Fibroblast of skin of right quadriceps (primary cell): ENCODE results near the gene FBXO3.
"Not testable (repeated sequence)": the region's sequence is repeated elsewhere in the genome, so short reads cannot be mapped to it uniquely, and the experiment has no call there.

ENCODE experiments used
- DNase-seq: peaks from one replicate; pipeline ENCODE4 v3.0.0-alpha.2; 2013

The FBXO3 gene

GRCh38 chr11:33773987-33774735 is at the start of gene FBXO3:
Gene FBXO3 (minus strand): TSS chr11:33774520. CDS start chr11:33774497, 23 bp downstream.
- peak; percentile 87 for DNase-seq

- not testable (repeated sequence) for DNase-seq
Measured at GRCh38 chr11:33822981-33823380, 48.7 kb upstream of the FBXO3 start.

GRCh38 chr11:33819278-33820035 is 45.1 kb upstream of the FBXO3 start:
- DNase-seq: no peak

- peak; percentile 75 for DNase-seq
Measured at GRCh38 chr11:33808228-33808828, 34.0 kb upstream of the FBXO3 start.

GRCh38 chr11:33804471-33804870 is 30.2 kb upstream of the FBXO3 start:
- no peak for DNase-seq

GRCh38 chr11:33802194-33802950 is 28.1 kb upstream of the FBXO3 start:
- peak; percentile 91 for DNase-seq

- DNase-seq: no peak
Measured at GRCh38 chr11:33801821-33802193, 27.5 kb upstream of the FBXO3 start.

GRCh38 chr11:33797879-33798278 is 23.6 kb upstream of the FBXO3 start:
- DNase-seq: no peak

GRCh38 chr11:33790040-33790439 is 15.7 kb upstream of the FBXO3 start:
- DNase-seq: no peak

- not testable (repeated sequence) for DNase-seq
Measured at GRCh38 chr11:33788095-33788494, 13.8 kb upstream of the FBXO3 start.

GRCh38 chr11:33787076-33787475 is 12.8 kb upstream of the FBXO3 start:
- DNase-seq: no peak

- no peak for DNase-seq
Measured at GRCh38 chr11:33785609-33786008, 11.3 kb upstream of the FBXO3 start.

- DNase-seq: peak; percentile 78
Measured at GRCh38 chr11:33779849-33780528, 5.7 kb upstream of the FBXO3 start.

- peak; percentile 91 for DNase-seq
Measured at GRCh38 chr11:33778675-33779074, 4.4 kb upstream of the FBXO3 start.

- DNase-seq: no peak
Measured at GRCh38 chr11:33777906-33778305, 3.6 kb upstream of the FBXO3 start.

- no peak for DNase-seq
Measured at GRCh38 chr11:33775832-33776470, 1.6 kb upstream of the FBXO3 start.

- DNase-seq: no peak
Measured at GRCh38 chr11:33775467-33775807, 1.1 kb upstream of the FBXO3 start.

GRCh38 chr11:33774736-33775466 is 581 bp upstream of the FBXO3 start:
- no peak for DNase-seq

GRCh38 chr11:33773404-33773986 is 825 bp downstream of the FBXO3 start:
- DNase-seq: no peak

- DNase-seq: no peak
Measured at GRCh38 chr11:33772870-33773269, 1.4 kb downstream of the FBXO3 start.

- DNase-seq: no peak
Measured at GRCh38 chr11:33772300-33772699, 2.0 kb downstream of the FBXO3 start.
